GM18517 (cell line): ENCODE measurements around the gene SUMF1.
"Not testable (repeated sequence)": the region's sequence is repeated elsewhere in the genome, so short reads cannot be mapped to it uniquely, and the experiment has no call there.

Experiments
- ATAC-seq: cut with Tn5 transposase; IDR thresholded peaks from one replicate; pipeline ENCODE4 v1.9.1; 2021; ENCODE audit warnings: mild to moderate bottlenecking, moderate library complexity; ENCODE audit not compliant: unreplicated experiment

SUMF1 gene

DNA sequence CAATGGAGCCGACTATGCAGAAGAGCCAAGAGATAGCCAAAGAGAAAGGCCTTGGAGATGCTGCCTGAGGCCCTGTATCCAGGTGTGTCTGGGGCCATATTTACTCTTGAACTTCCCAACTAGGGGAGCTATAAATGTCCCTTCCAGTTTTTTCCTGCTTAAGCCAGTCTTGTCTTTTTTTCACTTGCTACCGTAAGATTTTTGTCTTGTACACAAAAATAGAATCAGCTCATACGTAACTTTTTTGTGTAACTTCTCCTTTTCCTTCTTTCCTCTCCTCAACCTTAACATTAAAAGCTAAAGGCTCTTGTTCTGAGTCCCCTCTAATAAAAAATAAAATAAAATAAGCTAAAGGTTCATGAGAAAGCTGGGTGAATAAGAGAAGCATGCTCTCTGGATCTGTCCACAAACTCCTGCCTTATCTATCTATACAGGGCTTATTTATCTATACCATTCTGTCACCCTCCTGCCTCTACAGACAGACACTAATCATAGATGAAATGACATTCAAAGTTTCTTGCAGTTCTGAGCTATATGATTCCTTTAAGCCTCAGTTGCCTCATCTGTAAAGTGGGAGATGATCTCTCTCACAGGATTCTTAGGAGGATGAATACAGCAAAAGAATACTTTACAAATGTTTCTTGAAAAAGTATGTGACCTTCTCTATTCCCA is 4.6 kb downstream of the SUMF1 start:
- ATAC-seq: no peak

DNA sequence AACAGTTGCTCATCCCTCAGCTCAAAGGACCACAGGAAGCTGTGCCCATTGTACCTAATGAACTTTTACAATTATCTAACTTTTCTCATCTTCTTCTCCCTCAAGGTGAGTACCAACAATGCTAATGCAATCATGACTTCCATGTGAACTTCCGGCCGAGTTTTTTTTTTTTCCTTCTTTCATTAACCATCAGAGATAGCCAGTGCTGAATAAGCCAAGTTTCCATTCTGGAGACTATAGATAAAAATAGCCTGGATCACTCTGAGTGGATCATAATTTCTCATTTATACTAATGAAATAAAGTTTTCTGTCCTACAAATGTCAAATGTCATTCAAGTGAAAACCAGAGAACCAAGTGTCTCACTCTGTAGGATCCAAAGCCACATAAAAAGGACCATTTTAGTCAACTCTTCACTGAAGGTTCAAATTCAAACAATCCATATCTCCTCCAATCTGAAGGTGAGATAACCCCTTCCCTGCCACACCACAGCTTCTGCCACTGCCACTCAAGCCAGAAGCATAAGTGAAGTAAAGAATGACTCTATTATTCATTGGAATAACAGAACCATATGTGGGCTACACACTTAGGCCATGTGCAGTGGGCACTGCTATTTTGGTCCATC is 5.5 kb downstream of the SUMF1 start:
- ATAC-seq: no peak

GRCh38 chr3:4460334-4460733 is 6.7 kb downstream of the SUMF1 start:
- ATAC-seq: no peak

DNA sequence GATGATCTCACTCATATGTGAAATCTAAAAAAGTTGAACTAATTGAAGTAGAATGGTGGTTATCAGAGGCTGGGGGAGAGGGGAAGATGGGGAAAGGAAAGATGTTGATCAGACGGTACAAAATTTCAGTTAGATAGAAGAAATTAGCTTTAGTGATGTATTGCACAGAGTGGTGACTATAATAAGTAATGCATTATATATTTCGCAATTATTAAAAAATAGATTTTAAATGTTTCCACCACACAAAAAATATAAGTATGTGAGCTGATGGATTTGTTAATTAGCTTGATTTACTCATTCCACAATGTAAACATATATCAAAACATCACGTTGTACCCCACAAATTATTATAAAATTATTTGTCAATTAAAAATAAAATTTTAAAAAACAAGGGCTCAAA is 8.1 kb downstream of the SUMF1 start:
- no peak for ATAC-seq

DNA sequence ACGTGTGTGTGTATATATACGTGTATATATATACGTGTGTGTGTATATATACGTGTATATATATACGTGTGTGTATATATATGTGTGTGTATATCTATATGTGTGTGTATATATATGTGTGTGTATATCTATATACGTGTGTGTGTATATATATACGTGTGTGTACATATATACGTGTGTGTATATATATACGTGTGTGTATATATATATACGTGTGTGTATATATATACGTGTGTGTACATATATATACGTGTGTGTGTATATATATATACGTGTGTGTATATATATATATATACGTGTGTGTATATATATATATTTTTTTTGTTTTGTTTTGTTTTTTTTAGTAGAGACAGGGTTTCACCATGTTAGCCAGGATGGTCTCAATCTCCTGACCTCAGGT is 10.3 kb downstream of the SUMF1 start:
- not testable (repeated sequence) for ATAC-seq

- ATAC-seq: no peak
These were observed 12.9 kb downstream of the SUMF1 start for GRCh38 chr3:4454142-4454541.

DNA sequence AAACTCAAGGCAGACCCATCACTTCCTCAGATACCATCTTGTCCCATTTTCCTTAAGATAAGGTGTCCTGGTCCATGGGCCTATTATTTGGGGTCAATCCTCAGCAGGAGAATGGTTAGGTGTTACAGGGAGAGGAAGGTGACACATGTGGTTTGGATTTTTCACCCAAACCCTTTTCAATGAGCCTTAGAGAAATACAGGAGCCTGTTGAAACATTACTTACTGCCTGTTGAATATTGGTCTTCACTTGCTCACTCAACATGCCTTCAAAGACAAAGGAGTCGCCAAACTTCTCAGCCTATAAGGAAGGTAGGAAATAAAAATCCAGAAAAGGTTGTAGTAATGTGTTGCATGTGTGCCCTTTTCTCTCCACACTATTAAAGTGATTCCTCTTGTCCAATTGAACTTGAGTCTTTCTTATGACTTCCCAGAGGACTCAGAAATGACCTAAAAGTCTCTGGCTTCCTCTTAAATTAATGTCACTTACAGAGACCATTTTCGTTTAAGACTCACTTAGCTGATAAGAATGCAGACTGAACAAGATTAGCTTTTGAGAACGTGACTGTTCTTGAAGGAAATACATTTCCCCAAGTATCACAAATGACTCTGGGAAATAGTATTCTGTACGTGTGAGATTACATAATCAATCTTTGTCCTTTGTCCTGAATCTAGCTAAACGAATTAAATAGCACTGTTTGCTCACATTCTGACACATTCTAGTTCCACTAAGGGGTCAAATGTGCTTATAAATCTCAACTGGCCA is 17.8 kb downstream of the SUMF1 start:
- ATAC-seq: no peak

DNA sequence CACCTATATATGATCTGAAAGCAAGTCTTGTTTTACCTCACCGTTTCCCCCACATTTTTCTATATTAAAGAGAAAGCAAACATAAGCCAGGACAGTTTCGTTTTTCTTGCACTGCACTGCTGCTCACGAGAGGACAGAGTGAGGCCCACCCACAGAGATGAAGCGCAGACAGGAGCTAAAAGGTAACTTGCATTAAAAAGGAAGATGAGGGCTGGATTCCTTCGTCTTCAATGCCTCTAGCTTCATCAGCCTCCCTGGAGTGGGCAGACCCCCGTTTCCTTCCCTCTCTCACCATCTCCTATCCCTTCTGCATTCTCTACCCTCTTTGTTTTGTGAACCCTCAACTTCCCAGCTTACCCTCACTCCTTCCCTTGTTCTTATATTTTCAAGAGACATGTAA is 18.9 kb downstream of the SUMF1 start:
- ATAC-seq: no peak

- ATAC-seq: no peak
These were observed 19.6 kb downstream of the SUMF1 start for GRCh38 chr3:4447295-4447999.

GRCh38 chr3:4440951-4441350 is 26.1 kb downstream of the SUMF1 start:
- no peak for ATAC-seq

DNA sequence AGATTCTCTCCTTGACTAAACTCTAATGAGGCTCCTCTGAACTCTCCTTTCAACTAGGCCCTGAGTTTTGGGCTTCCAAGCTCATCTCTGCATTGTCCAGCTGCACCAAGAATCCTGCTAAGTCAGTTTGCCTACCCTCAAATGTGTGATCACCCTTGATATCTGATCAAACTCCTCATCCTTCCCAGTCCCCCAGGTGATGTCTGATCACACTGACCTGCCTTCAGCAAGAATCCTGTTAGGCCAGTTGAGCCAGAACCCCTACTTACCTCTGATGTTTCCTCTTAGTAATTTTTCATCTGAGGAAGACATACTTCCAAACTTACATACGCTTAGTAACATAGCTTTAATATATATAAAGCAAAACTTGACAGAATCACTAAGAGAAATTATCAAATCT is 28.8 kb downstream of the SUMF1 start:
- no peak for ATAC-seq

DNA sequence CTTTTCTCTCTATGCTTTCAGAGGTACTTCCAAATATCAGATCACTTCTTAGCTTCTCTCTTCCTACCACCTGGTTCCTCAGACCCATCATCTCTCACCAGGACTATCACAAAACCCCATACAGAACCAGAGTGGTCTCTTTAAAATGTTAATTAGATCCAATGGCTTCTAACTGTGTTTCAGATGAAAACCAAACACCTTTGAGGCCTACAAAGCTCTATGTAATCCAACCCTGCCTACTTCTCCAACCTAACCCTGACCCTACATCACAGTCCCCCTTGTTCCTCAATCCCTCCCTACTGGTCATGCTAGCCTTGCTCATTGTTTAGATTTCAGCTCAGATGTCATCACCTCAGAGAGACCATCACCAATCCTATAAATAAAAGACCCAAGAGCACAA is 34.8 kb downstream of the SUMF1 start:
- ATAC-seq: no peak

DNA sequence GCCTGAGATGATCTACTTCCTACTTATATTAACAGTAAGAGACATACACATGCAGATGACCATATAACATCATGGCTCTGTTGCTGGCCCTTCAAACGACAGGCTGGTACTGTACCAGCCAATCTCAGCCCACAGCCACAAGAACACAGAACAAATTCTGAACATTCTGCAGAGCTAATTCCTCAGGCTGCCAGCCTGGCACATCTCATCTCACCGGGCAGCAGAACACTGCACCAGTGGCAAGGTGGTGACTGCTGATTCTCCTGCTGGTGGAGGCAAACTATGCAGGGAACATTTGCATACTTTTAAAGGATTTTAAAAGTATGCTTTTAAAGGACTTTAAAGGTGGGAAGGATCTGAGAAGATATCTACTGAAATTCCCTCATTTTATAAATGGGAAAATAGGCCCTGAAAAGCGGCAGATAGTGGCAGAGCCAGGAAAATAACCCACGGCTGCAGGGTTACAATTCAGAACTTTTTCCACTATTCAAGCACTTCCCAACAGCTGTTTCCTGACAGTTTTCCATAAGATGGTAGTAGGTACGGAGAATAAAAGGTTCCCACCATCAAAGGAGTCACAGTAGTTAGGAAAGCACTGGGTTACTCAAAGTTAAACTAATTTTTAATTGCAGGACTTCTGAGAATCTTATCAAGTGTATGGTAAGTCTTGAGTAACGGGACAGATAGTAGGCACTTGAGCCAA is 37.3 kb downstream of the SUMF1 start:
- no peak for ATAC-seq

DNA sequence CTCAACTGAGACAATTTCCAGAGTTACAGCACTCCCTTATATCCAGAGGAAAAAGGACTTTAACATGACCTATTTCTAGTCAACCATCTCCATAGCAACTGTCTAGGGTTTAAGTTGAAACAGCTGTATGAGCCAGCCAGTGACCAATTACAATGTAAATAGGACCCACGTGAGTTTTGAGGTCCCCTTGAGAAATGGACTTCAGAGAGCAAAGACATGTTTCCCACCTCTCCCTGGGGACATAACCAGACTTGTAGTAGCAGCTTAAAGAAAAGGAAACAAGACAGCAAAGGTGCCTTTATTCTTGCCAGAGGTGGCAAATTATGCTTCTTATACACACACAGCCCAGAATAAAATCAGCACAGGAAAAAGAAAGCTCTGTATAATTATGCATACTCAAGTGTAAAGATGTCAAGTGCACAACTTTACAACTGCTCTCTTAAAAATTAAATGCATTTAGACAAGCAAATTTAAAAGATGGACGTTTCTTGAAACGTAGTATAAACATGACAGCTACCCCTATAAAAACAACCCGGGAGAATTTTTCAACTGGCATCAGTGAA is 40.2 kb downstream of the SUMF1 start:
- ATAC-seq: peak; percentile 92

DNA sequence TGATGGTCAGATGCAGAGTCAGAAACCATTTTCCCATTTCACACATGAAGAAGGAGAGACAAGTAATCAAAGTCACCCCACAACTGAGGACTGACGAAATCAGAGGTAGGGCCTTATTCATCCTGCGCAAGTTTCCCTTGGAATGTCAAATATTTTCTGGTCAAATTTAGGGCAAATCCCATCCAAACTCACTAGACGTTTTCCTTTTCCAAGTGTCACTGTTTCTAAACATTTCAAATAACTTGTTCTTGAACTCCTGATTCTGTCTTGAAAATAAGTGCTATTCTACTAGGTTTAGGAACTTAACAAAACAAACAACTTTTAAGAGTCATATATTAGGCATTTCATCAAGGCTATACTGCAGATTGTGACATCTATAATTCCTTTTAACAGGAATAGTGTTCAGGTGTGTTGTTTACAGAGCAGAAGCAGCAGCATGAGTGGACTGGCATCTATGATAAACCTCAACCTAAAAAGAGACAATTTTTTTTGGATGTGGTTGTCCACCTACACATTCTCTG is 40.7 kb downstream of the SUMF1 start:
- no peak for ATAC-seq

GRCh38 chr3:4425707-4426106 is 41.4 kb downstream of the SUMF1 start:
- ATAC-seq: no peak

DNA sequence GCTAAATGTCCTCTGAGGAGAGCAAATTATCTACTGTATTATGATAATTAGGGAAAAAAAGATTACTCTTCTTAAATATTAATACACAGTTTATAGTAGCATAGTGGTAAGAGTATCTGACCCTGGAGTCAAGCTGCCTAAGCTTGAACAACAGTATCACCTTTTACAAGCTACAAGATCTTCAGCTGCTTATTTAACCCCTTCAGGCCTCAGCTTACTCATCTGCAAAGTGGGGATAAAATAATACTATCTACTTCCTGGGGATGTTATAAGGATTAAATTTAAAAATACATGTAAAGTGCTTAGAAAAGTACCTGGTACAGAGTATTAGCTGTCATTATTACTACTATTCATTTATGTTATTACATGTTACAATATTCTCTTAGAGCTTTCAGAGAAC is 42.0 kb downstream of the SUMF1 start:
- ATAC-seq: no peak

DNA sequence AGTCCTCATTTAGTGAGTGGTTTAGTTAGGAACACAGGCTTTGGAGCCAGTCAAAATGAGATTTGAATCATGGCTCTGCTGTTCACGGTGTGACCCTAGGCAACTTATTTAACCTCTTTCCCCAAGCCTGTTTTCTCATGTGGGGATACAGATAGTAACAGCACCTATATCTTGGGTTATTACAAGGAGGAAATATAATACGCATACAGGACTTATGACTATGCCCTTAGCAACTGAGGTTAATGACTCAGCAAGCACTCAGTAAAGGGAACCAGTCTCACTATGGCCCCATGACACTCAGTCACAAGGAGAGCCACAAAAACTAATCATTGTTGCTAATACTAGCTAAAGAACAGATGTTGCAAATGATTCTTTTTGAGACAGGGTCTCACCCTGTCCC is 45.9 kb downstream of the SUMF1 start:
- ATAC-seq: peak; percentile 67

DNA sequence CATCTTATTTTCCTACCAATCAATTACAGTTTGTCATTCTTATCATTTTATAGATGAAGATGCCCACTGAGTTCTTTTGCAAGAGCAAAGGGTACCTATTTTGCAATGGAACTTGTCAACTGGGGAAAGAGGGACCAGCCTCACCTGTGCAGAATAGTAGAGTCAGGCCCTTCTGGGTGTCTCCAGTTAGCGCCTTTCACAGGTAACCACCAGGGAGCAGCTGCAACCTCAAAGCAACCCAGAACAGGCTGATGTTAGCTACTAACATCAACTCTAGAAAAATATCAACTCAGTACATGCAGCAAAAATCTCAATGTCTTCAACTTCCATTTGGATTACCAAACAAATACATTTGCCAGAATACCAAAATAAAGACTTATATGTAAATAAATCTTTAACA is 47.1 kb downstream of the SUMF1 start:
- ATAC-seq: no peak

DNA sequence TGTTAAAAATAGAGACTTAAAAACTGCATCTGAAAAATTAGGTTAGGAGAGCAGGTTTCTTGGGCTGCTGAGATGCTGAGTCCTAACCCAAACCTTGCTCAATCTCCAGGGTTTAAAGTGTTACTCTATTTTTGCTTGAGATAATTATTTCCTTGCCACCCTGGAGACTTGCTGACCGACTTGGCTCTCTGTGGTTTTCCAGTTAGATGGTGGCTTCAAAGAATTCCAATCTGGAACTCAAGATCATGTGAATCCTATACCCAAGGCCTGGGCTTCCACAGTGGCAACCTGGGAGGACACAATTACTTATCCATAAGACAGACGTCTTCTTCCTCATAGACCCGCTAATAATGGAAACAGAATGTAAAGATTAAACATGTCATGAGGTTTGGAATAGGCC is 47.7 kb downstream of the SUMF1 start:
- no peak for ATAC-seq
